ENCODE results near the gene AAK1.
"Not testable (repeated sequence)": the region's sequence is repeated elsewhere in the genome, so short reads cannot be mapped to it uniquely, and the experiment has no call there.

Gene AAK1

GRCh38 chr2:69429491-69430183, 213.9 kb downstream of the AAK1 start:
- no peak for TF ChIP-seq CTCF (IDR thresholded peaks at IDR 0.05; ENCODE audit: low read depth, low read length, missing control alignments)
- DNase-seq (ENCODE audit: low read depth): no peak
- no peak overlapping the region for H3K4me3 ChIP-seq (ENCODE audit: low read depth, low read length)

- DNase-seq (ENCODE audit: low read depth): no peak
- no peak for TF ChIP-seq CTCF (IDR thresholded peaks at IDR 0.05; ENCODE audit: low read depth, low read length, missing control alignments)
Measured at GRCh38 chr2:69428981-69429380, 214.6 kb downstream of the AAK1 start.

GRCh38 chr2:69424419-69424818, 219.1 kb downstream of the AAK1 start:
- no peak for TF ChIP-seq CTCF (IDR thresholded peaks at IDR 0.05; ENCODE audit: low read depth, low read length, missing control alignments)
- no peak overlapping the region for H3K4me3 ChIP-seq (ENCODE audit: low read depth, low read length)
- DNase-seq (ENCODE audit: low read depth): no peak

More at GRCh38 chr2:69428981-69429380, 214.6 kb downstream of the AAK1 start:
- H3K4me3 ChIP-seq (ENCODE audit: low read depth, low read length): no peak overlapping the region

GRCh38 chr2:69422198-69422597, 221.3 kb downstream of the AAK1 start:
- no peak overlapping the region for H3K4me3 ChIP-seq (ENCODE audit: low read depth, low read length)
- no peak for DNase-seq (ENCODE audit: low read depth)
- no peak for TF ChIP-seq CTCF (IDR thresholded peaks at IDR 0.05; ENCODE audit: low read depth, low read length, missing control alignments)

GRCh38 chr2:69419111-69419510, 224.4 kb downstream of the AAK1 start:
- not testable (repeated sequence) for DNase-seq (ENCODE audit: low read depth); H3K4me3 ChIP-seq (ENCODE audit: low read depth, low read length)

GRCh38 chr2:69416147-69416546, 227.4 kb downstream of the AAK1 start:
- H3K4me3 ChIP-seq (ENCODE audit: low read depth, low read length): no peak overlapping the region
- DNase-seq (ENCODE audit: low read depth): no peak
- TF ChIP-seq CTCF (IDR thresholded peaks at IDR 0.05; ENCODE audit: low read depth, low read length, missing control alignments): no peak
